ENCODE data around the gene TMEM151B. TPM values are rescaled to one million over a fixed set of nuclear protein-coding genes. Genes with fewer than 3 reads are reported as not detected.

TMEM151B gene
- total RNA-seq, 1 donor from 2014 or later, result not detected

- H3K36me3 ChIP-seq (ENCODE audit: control insufficient read depth in 3 of 3, insufficient read depth in 3 of 3, low read length in 3 of 3), result no peaks in the 10 kb centered on the region
- H3K27ac ChIP-seq (ENCODE audit: low read depth, low read length), result no peak overlapping the region
- H3K27me3 ChIP-seq (ENCODE audit: control insufficient read depth in 3 of 3, insufficient read depth in 3 of 3, low read length in 3 of 3), result peaks cover 43 to 56% (median 49%) of the 10 kb centered on the region in 3 donors
- H3K4me3 ChIP-seq (ENCODE audit: low read length in 3 of 3), result no peak overlapping the region
- no peak overlapping the region for H3K9ac ChIP-seq (ENCODE audit: low read depth in 1 of 3, low read length in 3 of 3)
- peaks cover 0 to 5% (median 3%) of the 10 kb centered on the region in 3 donors for H3K4me1 ChIP-seq (ENCODE audit: control insufficient read depth in 3 of 3, insufficient read depth in 3 of 3, low read length in 3 of 3)
- H3K9me3 ChIP-seq (ENCODE audit: control insufficient read depth in 3 of 3, low read length in 3 of 3), result no peaks in the 10 kb centered on the region
Measured at GRCh38 chr6:44278315-44278714, 8.1 kb downstream of the TMEM151B start.

GRCh38 chr6:44278774-44279697 is 8.8 kb downstream of the TMEM151B start:
- H3K4me1 ChIP-seq (ENCODE audit: control insufficient read depth in 3 of 3, insufficient read depth in 3 of 3, low read length in 3 of 3), result peaks cover 0 to 5% (median 3%) of the 10 kb centered on the region in 3 donors
- H3K36me3 ChIP-seq (ENCODE audit: control insufficient read depth in 3 of 3, insufficient read depth in 3 of 3, low read length in 3 of 3), result no peaks in the 10 kb centered on the region
- no peak overlapping the region for H3K4me3 ChIP-seq (ENCODE audit: low read length in 3 of 3)
- peaks cover 42 to 52% (median 42%) of the 10 kb centered on the region in 3 donors for H3K27me3 ChIP-seq (ENCODE audit: control insufficient read depth in 3 of 3, insufficient read depth in 3 of 3, low read length in 3 of 3)
- no peaks in the 10 kb centered on the region for H3K9me3 ChIP-seq (ENCODE audit: control insufficient read depth in 3 of 3, low read length in 3 of 3)
- H3K27ac ChIP-seq (ENCODE audit: low read depth, low read length), result no peak overlapping the region
- no peak overlapping the region for H3K9ac ChIP-seq (ENCODE audit: low read depth in 1 of 3, low read length in 3 of 3)

DNA sequence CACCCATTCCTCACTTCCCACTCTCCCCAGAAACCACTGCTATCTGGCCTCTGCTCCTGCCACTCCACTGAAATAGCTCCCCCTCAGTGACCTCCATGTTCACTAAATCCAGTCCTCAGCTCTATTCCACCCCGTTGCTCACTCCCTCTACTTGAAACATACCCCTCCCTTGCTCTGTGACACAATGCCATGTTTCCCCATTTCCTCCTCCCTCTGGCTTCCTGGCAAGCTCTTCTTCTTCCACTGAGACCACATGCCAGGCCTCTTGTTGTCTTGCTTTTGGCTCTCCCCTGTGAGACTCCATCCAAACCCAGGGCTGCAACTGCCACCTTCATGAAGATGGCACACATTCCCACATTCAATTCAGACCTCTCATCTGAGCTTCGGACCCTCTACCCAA is 13.9 kb downstream of the TMEM151B start:
- Histone ChIP-seq H3K27me3 (ENCODE audit: control insufficient read depth in 3 of 3, insufficient read depth in 3 of 3, low read length in 3 of 3) (peaks cover 13 to 50% (median 37%) of the 10 kb centered on the region in 3 donors), H3K9ac (ENCODE audit: low read depth in 1 of 3, low read length in 3 of 3) (no peak overlapping the region), H3K36me3 (ENCODE audit: control insufficient read depth in 3 of 3, insufficient read depth in 3 of 3, low read length in 3 of 3) (no peaks in the 10 kb centered on the region), H3K9me3 (ENCODE audit: control insufficient read depth in 3 of 3, low read length in 3 of 3) (no peaks in the 10 kb centered on the region), H3K4me3 (ENCODE audit: low read length in 3 of 3) (no peak overlapping the region), H3K27ac (ENCODE audit: low read depth, low read length) (no peak overlapping the region), H3K4me1 (ENCODE audit: control insufficient read depth in 3 of 3, insufficient read depth in 3 of 3, low read length in 3 of 3) (no peaks in the 10 kb centered on the region)

DNA sequence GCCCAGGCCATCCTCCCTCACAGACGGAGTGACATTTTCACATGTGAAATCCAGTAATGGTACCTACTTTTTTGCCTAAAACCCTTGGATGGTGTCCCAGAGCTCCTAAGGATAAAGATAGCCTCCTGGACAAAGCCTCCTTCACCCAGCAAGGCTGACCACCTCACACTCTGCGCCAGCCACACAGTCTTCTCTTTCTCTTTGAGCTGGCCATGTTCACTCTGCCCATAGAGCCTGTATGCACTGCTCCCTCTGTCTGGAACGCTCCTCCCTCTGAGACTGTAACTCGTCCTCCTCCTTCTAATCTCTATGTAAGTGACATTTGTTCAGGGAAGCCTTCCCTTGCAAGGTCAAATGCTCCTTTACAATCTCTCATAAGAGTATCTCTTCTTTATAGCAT is 14.6 kb downstream of the TMEM151B start:
- no peaks in the 10 kb centered on the region for H3K36me3 ChIP-seq (ENCODE audit: control insufficient read depth in 3 of 3, insufficient read depth in 3 of 3, low read length in 3 of 3)
- H3K9me3 ChIP-seq (ENCODE audit: control insufficient read depth in 3 of 3, low read length in 3 of 3), result no peaks in the 10 kb centered on the region
- no peaks in the 10 kb centered on the region for H3K4me1 ChIP-seq (ENCODE audit: control insufficient read depth in 3 of 3, insufficient read depth in 3 of 3, low read length in 3 of 3)
- H3K9ac ChIP-seq (ENCODE audit: low read depth in 1 of 3, low read length in 3 of 3), result no peak overlapping the region
- H3K27ac ChIP-seq (ENCODE audit: low read depth, low read length), result no peak overlapping the region
- H3K4me3 ChIP-seq (ENCODE audit: low read length in 3 of 3), result no peak overlapping the region
- peaks cover 19 to 55% (median 43%) of the 10 kb centered on the region in 3 donors for H3K27me3 ChIP-seq (ENCODE audit: control insufficient read depth in 3 of 3, insufficient read depth in 3 of 3, low read length in 3 of 3)

DNA sequence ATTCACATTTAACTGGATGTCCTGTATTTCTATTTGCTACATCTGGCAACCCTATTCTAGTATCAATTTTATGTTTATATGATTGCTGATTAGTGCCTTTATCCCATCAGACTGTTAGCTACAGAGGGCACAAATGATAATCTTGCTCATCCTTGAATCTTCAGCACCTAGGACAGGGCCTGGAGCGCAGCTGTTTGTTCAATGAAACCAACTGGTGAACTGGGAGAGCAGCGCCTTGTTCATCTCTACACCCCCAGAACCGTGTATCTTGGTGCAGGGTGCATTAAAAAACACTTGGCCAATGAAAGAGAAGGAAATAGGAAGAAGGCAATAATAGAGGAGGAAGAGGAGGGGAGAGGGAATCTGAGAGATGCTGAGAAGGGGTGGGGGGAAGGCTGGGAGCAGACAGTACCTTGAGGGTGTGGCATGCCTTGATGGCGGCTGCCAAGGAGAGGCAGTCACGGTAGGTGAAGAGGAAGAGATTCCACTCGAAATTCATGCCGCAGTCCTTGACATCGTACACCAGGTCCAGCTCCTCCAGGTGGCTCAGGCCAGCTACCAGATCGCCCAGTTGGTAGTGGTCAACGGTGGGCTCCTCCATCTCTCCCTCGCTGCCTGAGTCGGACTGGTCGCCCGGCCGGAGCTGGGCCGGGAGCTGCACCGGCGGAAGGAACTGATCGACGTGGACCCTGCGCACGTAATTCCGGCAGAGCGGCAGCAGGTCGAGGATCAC is 15.5 kb downstream of the TMEM151B start:
- no peak overlapping the region for H3K9ac ChIP-seq (ENCODE audit: low read depth in 1 of 3, low read length in 3 of 3)
- H3K4me3 ChIP-seq (ENCODE audit: low read length in 3 of 3), result no peak overlapping the region
- no peak overlapping the region for H3K27ac ChIP-seq (ENCODE audit: low read depth, low read length)
- H3K9me3 ChIP-seq (ENCODE audit: control insufficient read depth in 3 of 3, low read length in 3 of 3), result no peaks in the 10 kb centered on the region
- H3K4me1 ChIP-seq (ENCODE audit: control insufficient read depth in 3 of 3, insufficient read depth in 3 of 3, low read length in 3 of 3), result no peaks in the 10 kb centered on the region
- H3K36me3 ChIP-seq (ENCODE audit: control insufficient read depth in 3 of 3, insufficient read depth in 3 of 3, low read length in 3 of 3), result no peaks in the 10 kb centered on the region
- peaks cover 22 to 61% (median 48%) of the 10 kb centered on the region in 3 donors for H3K27me3 ChIP-seq (ENCODE audit: control insufficient read depth in 3 of 3, insufficient read depth in 3 of 3, low read length in 3 of 3)

- Histone ChIP-seq H3K4me1 (ENCODE audit: control insufficient read depth in 3 of 3, insufficient read depth in 3 of 3, low read length in 3 of 3) (no peaks in the 10 kb centered on the region), H3K27ac (ENCODE audit: low read depth, low read length) (no peak overlapping the region), H3K9me3 (ENCODE audit: control insufficient read depth in 3 of 3, low read length in 3 of 3) (no peaks in the 10 kb centered on the region), H3K36me3 (ENCODE audit: control insufficient read depth in 3 of 3, insufficient read depth in 3 of 3, low read length in 3 of 3) (no peaks in the 10 kb centered on the region), H3K4me3 (ENCODE audit: low read length in 3 of 3) (no peak overlapping the region), H3K9ac (ENCODE audit: low read depth in 1 of 3, low read length in 3 of 3) (no peak overlapping the region), H3K27me3 (ENCODE audit: control insufficient read depth in 3 of 3, insufficient read depth in 3 of 3, low read length in 3 of 3) (peaks cover 25 to 65% (median 48%) of the 10 kb centered on the region in 3 donors)
Measured at GRCh38 chr6:44286285-44286565, 16.0 kb downstream of the TMEM151B start.

GRCh38 chr6:44286747-44287146 is 16.5 kb downstream of the TMEM151B start:
- Histone ChIP-seq H3K4me1 (ENCODE audit: control insufficient read depth in 3 of 3, insufficient read depth in 3 of 3, low read length in 3 of 3) (no peaks in the 10 kb centered on the region), H3K4me3 (ENCODE audit: low read length in 3 of 3) (no peak overlapping the region), H3K9me3 (ENCODE audit: control insufficient read depth in 3 of 3, low read length in 3 of 3) (no peaks in the 10 kb centered on the region), H3K9ac (ENCODE audit: low read depth in 1 of 3, low read length in 3 of 3) (no peak overlapping the region), H3K27me3 (ENCODE audit: control insufficient read depth in 3 of 3, insufficient read depth in 3 of 3, low read length in 3 of 3) (peaks cover 29 to 70% (median 54%) of the 10 kb centered on the region in 3 donors), H3K27ac (ENCODE audit: low read depth, low read length) (no peak overlapping the region), H3K36me3 (ENCODE audit: control insufficient read depth in 3 of 3, insufficient read depth in 3 of 3, low read length in 3 of 3) (no peaks in the 10 kb centered on the region)

- H3K9me3 ChIP-seq (ENCODE audit: control insufficient read depth in 3 of 3, low read length in 3 of 3), result no peaks in the 10 kb centered on the region
- no peak overlapping the region for H3K9ac ChIP-seq (ENCODE audit: low read depth in 1 of 3, low read length in 3 of 3)
- no peak overlapping the region for H3K27ac ChIP-seq (ENCODE audit: low read depth, low read length)
- H3K4me3 ChIP-seq (ENCODE audit: low read length in 3 of 3), result no peak overlapping the region
- H3K36me3 ChIP-seq (ENCODE audit: control insufficient read depth in 3 of 3, insufficient read depth in 3 of 3, low read length in 3 of 3), result no peaks in the 10 kb centered on the region
- H3K4me1 ChIP-seq (ENCODE audit: control insufficient read depth in 3 of 3, insufficient read depth in 3 of 3, low read length in 3 of 3), result no peaks in the 10 kb centered on the region
- peaks cover 47 to 72% (median 69%) of the 10 kb centered on the region in 3 donors for H3K27me3 ChIP-seq (ENCODE audit: control insufficient read depth in 3 of 3, insufficient read depth in 3 of 3, low read length in 3 of 3)
Measured at GRCh38 chr6:44289726-44290260, 19.5 kb downstream of the TMEM151B start.

GRCh38 chr6:44291841-44292240 is 21.6 kb downstream of the TMEM151B start:
- peaks cover 0 to 9% (median 8%) of the 10 kb centered on the region in 3 donors for H3K4me1 ChIP-seq (ENCODE audit: control insufficient read depth in 3 of 3, insufficient read depth in 3 of 3, low read length in 3 of 3)
- H3K4me3 ChIP-seq (ENCODE audit: low read length in 3 of 3), result no peak overlapping the region
- H3K27me3 ChIP-seq (ENCODE audit: control insufficient read depth in 3 of 3, insufficient read depth in 3 of 3, low read length in 3 of 3), result peaks cover 68 to 79% (median 73%) of the 10 kb centered on the region in 3 donors
- H3K9me3 ChIP-seq (ENCODE audit: control insufficient read depth in 3 of 3, low read length in 3 of 3), result no peaks in the 10 kb centered on the region
- H3K9ac ChIP-seq (ENCODE audit: low read depth in 1 of 3, low read length in 3 of 3), result no peak overlapping the region
- no peaks in the 10 kb centered on the region for H3K36me3 ChIP-seq (ENCODE audit: control insufficient read depth in 3 of 3, insufficient read depth in 3 of 3, low read length in 3 of 3)
- no peak overlapping the region for H3K27ac ChIP-seq (ENCODE audit: low read depth, low read length)

Data from skeletal muscle tissue (tissue), 4 donors.